Islet precursor cell (in vitro differentiated cells): ENCODE measurements around the gene HSPA1L.
A peak's percentile ranks its signal among the peaks of the same experiment; 100 is the strongest.
"Not testable (repeated sequence)": the region's sequence is repeated elsewhere in the genome, so short reads cannot be mapped to it uniquely, and the experiment has no call there.

Source experiments
- DNase-seq: peaks from one replicate; pipeline ENCODE4 v3.0.0-alpha.2; 2018

The HSPA1L gene

GRCh38 chr6:31836474-31837368, 21.6 kb upstream of the HSPA1L start:
- no peak for DNase-seq

DNA sequence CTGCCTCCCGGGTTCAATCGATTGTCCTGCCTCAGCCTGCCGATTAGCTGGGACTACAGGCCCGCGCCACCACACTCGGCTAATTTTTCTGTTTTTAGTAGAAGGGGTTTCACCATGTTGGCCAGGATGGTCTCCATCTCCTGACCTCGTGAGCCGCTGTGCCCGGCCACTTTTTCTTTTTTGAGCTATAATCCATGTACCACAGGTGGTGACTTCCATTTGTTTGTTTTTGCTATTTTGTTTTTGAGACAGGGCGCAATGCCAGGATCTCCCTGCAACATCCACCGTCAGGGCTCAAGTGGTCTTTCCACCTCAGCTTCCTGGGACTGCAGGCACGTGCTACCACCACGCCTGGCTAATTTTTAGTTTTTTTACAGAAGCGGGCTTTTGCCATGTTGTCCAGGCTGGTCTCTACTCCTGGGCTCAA, 21.0 kb upstream of the HSPA1L start:
- DNase-seq = no peak

DNA sequence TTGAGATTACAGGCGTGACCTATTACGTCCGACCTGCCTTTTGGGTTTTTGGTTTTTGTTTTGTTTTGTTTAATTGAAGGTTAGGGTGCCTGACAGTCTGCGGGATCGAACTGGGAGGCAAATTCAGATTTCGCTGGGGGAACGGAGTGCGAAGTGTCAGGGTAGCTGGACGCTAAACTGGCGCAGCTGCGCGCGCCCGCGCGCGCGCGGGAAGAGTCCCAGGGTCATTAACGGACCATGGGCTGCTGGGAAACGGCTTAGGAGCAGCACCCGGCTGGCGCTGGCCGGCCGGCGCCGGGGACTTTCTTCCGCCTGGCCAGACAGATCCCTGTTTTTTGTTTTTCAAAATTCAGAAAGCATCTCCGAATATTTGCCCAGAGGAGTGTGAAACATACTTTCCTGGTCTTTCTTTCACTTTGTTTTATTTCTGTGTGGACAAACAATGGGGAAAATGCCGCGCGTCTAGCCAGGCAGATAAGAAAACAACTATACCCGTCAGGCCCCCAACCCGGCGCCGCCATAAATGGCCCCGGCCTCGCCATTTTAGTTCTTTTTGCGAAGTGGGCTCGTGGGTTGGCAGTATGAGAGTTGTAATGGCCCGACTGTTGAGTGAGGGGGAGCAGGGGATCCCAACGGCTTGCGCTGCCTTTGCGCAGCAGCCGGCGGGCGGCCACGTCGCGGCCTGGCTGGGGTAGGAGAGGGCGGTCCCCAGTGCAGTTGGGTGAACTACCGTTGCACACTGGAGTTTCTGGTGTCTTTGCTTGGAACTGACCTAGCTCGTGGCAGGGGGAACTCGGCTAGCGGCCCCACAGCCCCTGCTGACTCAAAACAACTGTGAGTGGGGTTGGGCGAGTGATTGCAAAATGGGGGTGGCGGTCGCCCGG, 19.5 kb upstream of the HSPA1L start:
- DNase-seq = peak; percentile 88

GRCh38 chr6:31831350-31832215, 16.5 kb upstream of the HSPA1L start:
- DNase-seq = no peak

DNA sequence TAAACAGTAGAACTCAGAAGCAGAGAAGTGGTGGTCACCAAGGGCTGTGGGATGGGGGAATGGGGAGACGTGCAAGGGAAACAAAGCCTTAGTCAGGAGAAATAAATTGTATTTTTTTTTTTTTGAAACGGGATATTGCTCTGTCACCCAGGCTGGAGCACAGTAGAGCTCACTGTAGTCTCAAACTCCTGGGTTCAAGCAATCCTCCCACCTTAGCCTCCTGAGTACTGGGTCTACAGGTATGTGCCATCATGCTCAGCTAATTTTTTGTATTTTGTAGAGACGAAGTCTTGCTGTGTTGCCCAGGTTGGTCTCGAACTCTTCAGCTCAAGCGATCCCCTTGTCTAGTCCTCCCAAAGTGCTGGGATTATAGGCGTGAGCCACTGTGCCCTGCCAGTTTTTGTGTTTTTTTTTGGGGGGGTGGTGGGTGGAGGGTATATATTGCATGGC, 15.8 kb upstream of the HSPA1L start:
- no peak for DNase-seq

- no peak for DNase-seq
Observed at GRCh38 chr6:31829633-31830283, 14.7 kb upstream of the HSPA1L start.

DNA sequence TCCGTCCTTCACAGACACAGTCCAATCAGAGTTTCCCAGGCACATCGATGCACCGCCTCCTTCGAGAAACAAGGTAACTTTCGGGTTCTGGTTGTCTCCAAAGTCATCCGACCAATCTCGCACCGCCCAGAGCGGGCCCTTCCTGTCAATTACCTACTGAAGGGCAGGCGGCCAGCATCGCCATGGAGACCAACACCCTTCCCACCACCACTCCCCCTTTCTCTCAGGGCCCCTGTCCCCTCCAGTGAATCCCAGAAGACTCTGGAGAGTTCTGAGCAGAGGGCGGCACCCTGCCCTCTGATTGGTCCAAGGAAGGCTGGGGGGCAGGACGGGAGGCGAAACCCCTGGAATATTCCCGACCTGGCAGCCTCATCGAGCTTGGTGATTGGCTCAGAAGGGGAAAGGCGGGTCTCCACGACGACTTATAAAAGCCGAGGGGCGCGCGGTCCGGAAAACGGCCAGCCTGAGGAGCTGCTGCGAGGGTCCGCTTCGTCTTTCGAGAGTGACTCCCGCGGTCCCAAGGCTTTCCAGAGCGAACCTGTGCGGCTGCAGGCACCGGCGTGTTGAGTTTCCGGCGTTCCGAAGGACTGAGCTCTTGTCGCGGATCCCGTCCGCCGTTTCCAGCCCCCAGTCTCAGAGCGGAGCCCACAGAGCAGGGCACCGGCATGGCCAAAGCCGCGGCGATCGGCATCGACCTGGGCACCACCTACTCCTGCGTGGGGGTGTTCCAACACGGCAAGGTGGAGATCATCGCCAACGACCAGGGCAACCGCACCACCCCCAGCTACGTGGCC, 12.4 kb upstream of the HSPA1L start, which contains the start of gene HSPA1B:
Gene HSPA1B (plus strand): TSS at position 453 of the 794 bp plus-strand sequence. CDS start 213 bp downstream, at position 666.
- DNase-seq = peak; percentile 100

DNA sequence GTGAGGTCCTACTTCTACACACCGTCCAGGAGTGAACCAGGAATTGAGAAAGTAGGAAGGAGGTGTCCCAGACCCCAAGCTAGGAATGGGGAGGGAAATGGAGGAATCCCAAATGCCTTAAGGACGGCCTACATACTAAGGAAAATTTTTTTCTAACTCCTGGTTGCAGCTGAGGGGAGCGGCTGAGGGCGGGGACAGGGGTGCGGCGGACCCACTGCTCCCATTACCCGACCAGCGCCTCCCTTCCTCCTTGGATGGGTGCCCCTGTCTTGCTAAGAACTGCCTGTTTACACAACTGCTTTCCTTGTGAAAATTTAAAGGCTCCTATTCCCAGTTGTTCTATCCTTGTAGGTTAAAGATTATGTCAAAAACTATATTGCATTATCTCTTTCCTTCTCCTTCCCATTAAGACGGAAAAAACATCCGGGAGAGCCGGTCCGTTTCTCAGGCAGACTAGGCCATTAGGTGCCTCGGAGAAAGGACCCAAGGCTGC, 11.8 kb upstream of the HSPA1L start:
- DNase-seq = no peak

- no peak for DNase-seq
Observed at GRCh38 chr6:31825553-31825952, 10.5 kb upstream of the HSPA1L start.

- DNase-seq = not testable (repeated sequence)
Observed at GRCh38 chr6:31823592-31824196, 8.6 kb upstream of the HSPA1L start.

- DNase-seq = peak; percentile 89
Observed at GRCh38 chr6:31822036-31822821, 7.1 kb upstream of the HSPA1L start.

DNA sequence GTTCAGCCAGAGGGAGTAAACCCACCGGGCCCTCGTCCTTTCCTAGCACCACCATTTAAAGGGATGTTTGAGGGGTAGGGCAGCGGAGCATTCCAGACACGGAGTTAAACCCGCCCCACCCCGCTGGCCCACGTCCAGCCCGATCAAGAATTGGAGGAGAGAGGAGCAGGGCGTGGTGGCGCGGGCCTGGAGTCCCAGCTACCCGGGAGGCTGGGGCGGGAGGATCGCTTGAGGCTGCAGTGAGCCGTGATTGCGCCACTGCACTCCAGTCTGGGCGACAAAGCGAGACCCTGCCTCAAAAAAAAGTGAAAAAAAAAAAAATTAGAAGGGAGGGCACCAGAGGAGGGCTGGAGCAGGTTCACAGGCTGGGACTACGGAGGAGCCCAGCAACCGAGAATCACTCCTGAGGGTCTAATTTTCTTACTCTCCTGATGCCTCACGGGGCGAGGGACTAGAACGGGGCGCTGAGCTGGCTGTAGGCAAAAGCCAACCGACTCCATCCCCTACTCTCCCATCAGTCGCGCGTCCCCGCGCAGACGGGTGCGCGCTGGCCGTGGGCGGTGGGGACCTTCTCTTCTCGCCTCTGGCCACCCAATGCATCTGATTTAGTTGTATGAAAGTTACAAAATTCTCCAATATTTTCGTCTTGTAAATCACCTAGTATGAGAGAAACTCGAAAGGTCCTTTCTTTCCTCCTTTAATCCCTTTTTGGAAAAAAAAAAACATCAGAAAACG, 6.4 kb upstream of the HSPA1L start:
- peak; percentile 78 for DNase-seq

DNA sequence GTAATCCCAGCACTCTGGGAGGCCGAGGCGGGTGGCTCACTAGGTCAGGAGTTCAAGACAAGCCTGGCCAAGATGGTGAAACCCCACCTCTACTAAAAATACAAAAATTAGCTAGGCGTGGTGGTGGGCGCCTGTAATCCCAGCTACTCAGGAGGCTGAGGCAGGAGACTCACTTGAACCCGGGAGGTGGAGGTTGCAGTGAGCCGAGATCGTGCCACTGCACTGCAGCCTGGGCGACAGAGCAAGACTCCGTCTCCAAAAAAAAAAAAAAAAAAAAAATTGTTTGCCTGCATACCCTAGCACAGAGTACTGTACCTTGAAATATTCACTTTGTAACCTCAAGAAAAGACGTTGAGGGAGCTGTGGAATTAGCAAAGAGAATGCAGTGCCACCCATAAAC, 5.3 kb upstream of the HSPA1L start:
- DNase-seq = not testable (repeated sequence)

GRCh38 chr6:31819871-31820299, 4.8 kb upstream of the HSPA1L start:
- no peak for DNase-seq

- DNase-seq = not testable (repeated sequence)
Observed at GRCh38 chr6:31817929-31818511, 2.9 kb upstream of the HSPA1L start.

GRCh38 chr6:31817133-31817928, 2.2 kb upstream of the HSPA1L start:
- DNase-seq = not testable (repeated sequence)

- peak; percentile 98 for DNase-seq
Observed at GRCh38 chr6:31814677-31815024, 432 bp downstream of the HSPA1L start.

DNA sequence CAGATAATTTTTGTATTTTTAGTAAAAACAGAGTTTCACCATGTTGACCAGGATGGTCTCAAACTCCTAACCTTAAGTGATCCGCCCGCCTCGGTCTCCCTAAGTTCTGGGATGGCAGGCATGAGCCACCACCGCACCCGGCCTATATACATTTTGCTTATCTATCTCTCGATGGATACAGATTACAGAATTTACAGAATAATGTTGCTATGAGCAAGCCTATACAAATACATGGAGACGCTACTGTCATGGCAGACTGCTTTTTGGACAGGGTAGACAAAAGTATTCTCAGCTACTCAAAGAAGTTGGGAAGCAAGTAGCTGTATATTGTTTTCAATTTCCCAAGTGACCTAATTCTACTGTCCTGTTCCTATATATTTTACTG, 1.6 kb downstream of the HSPA1L start:
- no peak for DNase-seq
